AG10803 (cell line): Measurements from ENCODE around the gene SH2D2A.
"Not testable (repeated sequence)": the region's sequence is repeated elsewhere in the genome, so short reads cannot be mapped to it uniquely, and the experiment has no call there.

Source experiments
- DNase-seq: peaks from one replicate; pipeline ENCODE4 v3.0.0; 2010; ENCODE audit warnings: low read depth
- H3K4me3 ChIP-seq: 2 replicates; pipeline ENCODE4 v1.5.1; 2011; ENCODE audit warnings: mild to moderate bottlenecking, low read length, control low read depth
- CTCF ChIP-seq: conservative IDR thresholded peaks from 2 replicates; pipeline ENCODE4 v1.5.1; 2011; ENCODE audit warnings: mild to moderate bottlenecking, low read length, control low read depth, inconsistent platforms

Gene SH2D2A

DNA sequence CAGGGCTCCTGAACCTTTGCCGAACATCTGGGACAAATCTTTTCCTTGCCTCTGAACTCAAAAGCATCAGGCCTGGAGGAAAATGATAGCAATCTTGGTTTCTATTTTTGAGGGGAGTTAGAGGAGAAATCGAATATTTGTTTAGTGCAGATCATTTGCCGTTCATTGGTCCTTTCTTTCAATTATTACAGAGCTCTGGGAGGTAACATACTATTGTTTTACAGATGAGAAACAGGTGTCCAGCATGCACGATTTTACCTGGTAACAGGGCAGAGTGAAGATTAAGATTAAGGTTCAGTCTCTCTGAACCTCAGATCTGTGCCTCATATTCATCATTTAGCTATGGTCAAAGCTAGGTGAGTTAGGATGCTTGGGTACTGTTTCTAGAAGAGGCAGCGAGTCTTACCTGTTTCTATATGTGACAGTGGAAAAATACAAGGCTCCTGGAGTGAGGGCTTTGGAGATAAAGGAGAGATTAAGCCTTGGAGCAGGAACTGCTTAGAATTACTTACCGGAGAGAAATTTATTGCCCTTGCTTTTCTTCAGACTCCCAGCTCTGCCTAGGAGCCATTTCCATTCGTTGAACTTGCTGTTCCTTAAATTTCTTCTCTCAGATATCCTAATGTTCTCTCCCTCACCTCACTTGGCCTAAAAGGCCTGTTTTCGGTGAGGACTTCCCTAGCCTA, 47.9 kb downstream of the SH2D2A start:
- no peak for TF ChIP-seq CTCF
- H3K4me3 ChIP-seq, result peak overlapping the region; percentile 97
- DNase-seq, result no peak

- no peak for TF ChIP-seq CTCF
- H3K4me3 ChIP-seq, result peak overlapping the region; percentile 97
- DNase-seq, result peak; percentile 18
Observed at GRCh38 chr1:156767879-156768604, 48.6 kb downstream of the SH2D2A start.

DNA sequence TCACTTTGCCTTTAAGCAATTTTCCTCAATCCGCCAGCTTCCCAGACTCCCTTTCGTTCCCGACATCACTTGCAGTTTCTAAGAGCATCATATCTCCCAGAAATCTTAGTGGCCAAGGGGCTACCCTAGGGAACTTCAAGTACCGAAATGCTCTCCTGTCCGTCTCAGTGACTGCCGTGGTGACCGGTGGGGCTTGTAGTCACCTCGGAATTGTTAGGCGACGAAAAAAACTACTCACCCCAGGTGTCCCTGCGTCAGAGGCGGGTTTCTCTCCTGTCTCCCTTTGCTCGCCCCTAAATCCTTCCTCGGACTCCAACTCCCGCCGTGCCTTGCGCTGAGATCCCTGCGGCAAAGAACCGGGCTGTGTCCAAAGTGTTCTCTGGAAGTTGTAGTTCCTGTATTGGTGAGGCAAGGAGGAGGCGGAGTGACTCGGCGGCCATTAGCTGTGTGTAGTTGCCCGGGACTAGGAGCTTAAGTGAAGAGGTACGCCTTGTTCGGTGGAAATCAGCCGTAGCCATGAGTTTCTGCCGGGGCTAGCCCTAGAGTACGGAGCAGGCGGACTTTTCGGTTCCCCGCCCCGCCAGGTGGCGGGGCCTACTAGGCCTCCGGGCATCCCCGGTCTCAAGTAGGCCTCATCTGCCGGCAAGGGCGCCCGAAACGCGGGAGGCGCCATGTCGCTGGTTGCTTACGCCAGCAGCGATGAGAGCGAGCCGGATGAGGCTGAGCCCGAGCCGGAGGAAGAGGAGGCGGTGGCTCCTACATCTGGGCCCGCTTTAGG, 49.4 kb downstream of the SH2D2A start, which contains the start of gene PRCC:
PRCC (plus strand) TSS at position 435 of the 778 bp plus-strand sequence; CDS start at position 672, 237 bp downstream.
- no peak; the same call in 1 of the 2 replicates for TF ChIP-seq CTCF
- DNase-seq, result peak; percentile 100
- H3K4me3 ChIP-seq, result peak within 1 kb of the TSS; percentile 97

DNA sequence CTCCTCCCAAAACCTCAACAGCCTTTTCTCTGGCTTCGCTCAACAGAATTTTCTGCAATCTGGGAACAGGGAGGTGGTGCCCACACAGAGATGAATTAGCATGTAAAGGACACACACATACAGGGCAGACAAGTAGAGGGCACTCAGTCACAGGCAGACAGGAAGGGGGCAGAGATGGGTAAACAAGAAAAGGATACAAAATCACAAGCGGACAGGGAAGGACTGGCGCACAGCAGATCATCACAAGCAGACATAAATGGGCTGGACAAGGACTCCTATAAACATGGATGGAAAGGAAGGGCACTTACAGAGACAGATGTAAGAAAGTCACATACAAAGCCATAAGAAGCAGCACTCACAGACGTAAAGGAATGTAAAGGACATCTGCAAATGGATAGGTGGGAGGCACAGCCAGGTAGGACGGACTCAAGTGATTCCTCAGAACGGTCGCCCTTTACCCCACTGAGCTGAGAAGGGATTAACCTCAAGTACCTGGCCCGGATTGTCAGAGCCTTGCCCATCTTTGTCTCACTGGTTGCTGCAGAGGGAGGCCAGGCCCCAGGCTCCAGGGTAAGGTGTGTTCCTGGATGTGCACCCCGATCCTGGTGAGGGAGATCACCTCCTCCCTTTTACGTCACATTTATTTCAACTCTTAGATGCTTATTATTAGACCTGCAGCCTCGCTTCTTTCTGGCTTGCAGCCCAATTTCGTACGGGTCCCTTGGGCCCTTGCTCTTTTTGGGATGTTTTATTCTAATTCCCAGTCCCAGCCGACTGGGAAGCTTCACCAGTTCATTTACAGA, 50.1 kb downstream of the SH2D2A start:
- no peak for TF ChIP-seq CTCF
- H3K4me3 ChIP-seq, result peak overlapping the region; percentile 88
- DNase-seq, result peak; percentile 12

- TF ChIP-seq CTCF, result no peak
- H3K4me3 ChIP-seq, result peak overlapping the region; percentile 88; the same call in 1 of the 2 replicates
- no peak for DNase-seq
Observed at GRCh38 chr1:156765666-156766065, 51.0 kb downstream of the SH2D2A start.

DNA sequence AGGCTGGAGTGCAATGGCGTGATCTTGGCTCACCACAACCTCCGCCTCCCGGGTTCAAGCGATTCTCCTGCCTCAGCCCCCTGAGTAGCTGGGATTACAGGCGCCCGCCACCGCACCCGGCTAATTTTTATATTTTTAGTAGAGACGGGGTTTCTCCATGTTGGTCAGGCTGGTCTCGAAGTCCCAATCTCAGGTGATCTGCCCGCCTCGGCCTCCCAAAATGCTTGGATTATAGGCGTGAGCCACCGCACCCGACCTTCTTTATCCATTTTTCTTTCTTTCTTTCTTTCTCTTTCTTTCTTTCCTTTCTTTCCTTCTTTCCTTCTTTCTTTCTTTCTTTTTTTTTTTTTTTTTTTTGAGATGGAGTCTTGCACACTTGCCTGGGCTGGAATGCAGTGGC, 51.5 kb downstream of the SH2D2A start:
- H3K4me3 ChIP-seq, DNase-seq: not testable (repeated sequence)

GRCh38 chr1:156760796-156761104, 55.9 kb downstream of the SH2D2A start:
- no peak for DNase-seq
- H3K4me3 ChIP-seq, result no peak overlapping the region
- TF ChIP-seq CTCF, result no peak
